Thoracic aorta (tissue), 2 donors: ENCODE data around the gene DLX4. TPM values are rescaled to one million over a fixed set of nuclear protein-coding genes. Genes with fewer than 3 reads are reported as not detected.

ENCODE experiments used
- ATAC-seq: fragments of 150-250 bp; one replicate; pipeline ENCODE4 v1.8.0; 2017; ENCODE audit warnings: low read depth; ENCODE audit not compliant: insufficient number of reproducible peaks, low FRiP score
- DNase-seq: peaks from one replicate; pipeline ENCODE4 v3.0.0-alpha.2; 2020; ENCODE audit warnings: low spot score
- H3K27ac ChIP-seq, 2 donors: fragments of 200-600 bp; sonication (generic); 1 replicate in 1 of 2; 2 replicates in 1 of 2; pipeline ENCODE4 v1.5.1; 2016; ENCODE audit warnings: mild to moderate bottlenecking in 2 of 2, moderate library complexity in 2 of 2
- H3K27me3 ChIP-seq: fragments of 200-600 bp; sonication (generic); replicated peaks from 2 replicates; pipeline ENCODE4 v1.6.0; 2016; ENCODE audit warnings: mild to moderate bottlenecking; ENCODE audit not compliant: insufficient read depth
- H3K36me3 ChIP-seq: fragments of 200-600 bp; sonication (generic); one replicate; pipeline ENCODE4 v1.5.1; 2016
- H3K4me1 ChIP-seq, 2 donors: fragments of 200-600 bp; sonication (generic); 1 replicate in 1 of 2; 2 replicates in 1 of 2; pipeline versions ENCODE4 v1.5.1 to v1.6.0; 2016; ENCODE audit warnings: low read depth in 2 of 2, mild to moderate bottlenecking in 1 of 2; ENCODE audit not compliant: control insufficient read depth in 1 of 2
- H3K4me3 ChIP-seq: fragments of 200-600 bp; sonication (generic); 2 replicates; pipeline ENCODE4 v1.5.1; 2016; ENCODE audit warnings: mild to moderate bottlenecking
- H3K9me3 ChIP-seq: fragments of 200-600 bp; sonication (generic); 2 replicates; pipeline ENCODE4 v1.5.1; 2016
- CTCF ChIP-seq: fragments of 200-600 bp; sonication (generic); IDR thresholded peaks from one replicate; pipeline ENCODE4 v1.5.1; 2019; ENCODE audit warnings: antibody characterized with exemption
- total RNA-seq, 2 donors: library from RNA; depleted of rRNA; stranded (reverse); fragments of >200 nt; gene quantifications; one replicate each; pipeline versions ENCODE4 v1.1.0 to v1.2.3, GENCODE V29; 2016

The DLX4 gene
- total RNA-seq, 2 donors from 2014 or later = not detected

- Histone ChIP-seq H3K9me3 (no peaks in the 10 kb centered on the region), H3K36me3 (no peaks in the 10 kb centered on the region), H3K4me1 (peaks cover 3 to 20% of the 10 kb centered on the region in 2 donors), H3K4me3 (no peak overlapping the region), H3K27me3 (no peaks in the 10 kb centered on the region), H3K27ac (no peak overlapping the region)
- DNase-seq (no peak), ATAC-seq (no peak)
- no peak for TF ChIP-seq CTCF
These were observed 43.1 kb upstream of the DLX4 start for GRCh38 chr17:49925921-49926320.

GRCh38 chr17:49926886-49927285, 42.1 kb upstream of the DLX4 start:
- no peaks in the 10 kb centered on the region for H3K9me3 ChIP-seq
- ATAC-seq = no peak

GRCh38 chr17:49928126-49928800, 40.7 kb upstream of the DLX4 start:
- H3K36me3 ChIP-seq = no peaks in the 10 kb centered on the region
- H3K4me3 ChIP-seq = no peak overlapping the region
- no peak for DNase-seq
- no peak for TF ChIP-seq CTCF
- no peak for ATAC-seq
- peaks cover 3 to 20% of the 10 kb centered on the region in 2 donors for H3K4me1 ChIP-seq
- H3K27ac ChIP-seq = no peak overlapping the region
- no peaks in the 10 kb centered on the region for H3K9me3 ChIP-seq
- no peaks in the 10 kb centered on the region for H3K27me3 ChIP-seq

More at GRCh38 chr17:49926886-49927285, 42.1 kb upstream of the DLX4 start:
- Histone ChIP-seq H3K4me1 (peaks cover 3 to 20% of the 10 kb centered on the region in 2 donors), H3K4me3 (no peak overlapping the region), H3K36me3 (no peaks in the 10 kb centered on the region), H3K27ac (no peak overlapping the region), H3K27me3 (no peaks in the 10 kb centered on the region)
- no peak for DNase-seq
- TF ChIP-seq CTCF = no peak

GRCh38 chr17:49928837-49929475, 40.0 kb upstream of the DLX4 start:
- H3K9me3 ChIP-seq = no peaks in the 10 kb centered on the region
- DNase-seq (no peak), ATAC-seq (no peak)
- no peaks in the 10 kb centered on the region for H3K36me3 ChIP-seq
- H3K27ac ChIP-seq = no peak overlapping the region
- peaks cover 3 to 20% of the 10 kb centered on the region in 2 donors for H3K4me1 ChIP-seq
- H3K27me3 ChIP-seq = no peaks in the 10 kb centered on the region
- TF ChIP-seq CTCF = no peak
- no peak overlapping the region for H3K4me3 ChIP-seq

GRCh38 chr17:49930880-49931279, 38.1 kb upstream of the DLX4 start:
- no peak overlapping the region for H3K27ac ChIP-seq
- DNase-seq = no peak
- peaks cover 3 to 20% of the 10 kb centered on the region in 2 donors for H3K4me1 ChIP-seq
- no peaks in the 10 kb centered on the region for H3K27me3 ChIP-seq
- H3K4me3 ChIP-seq = no peak overlapping the region
- H3K36me3 ChIP-seq = no peaks in the 10 kb centered on the region
- ATAC-seq = no peak
- TF ChIP-seq CTCF = no peak
- no peaks in the 10 kb centered on the region for H3K9me3 ChIP-seq
